H9 (cell line): ENCODE results near the gene GSTM3. TPM values are rescaled to one million over a fixed set of nuclear protein-coding genes. Genes with fewer than 3 reads are reported as not detected.

ENCODE experiments used
- DNase-seq: peaks from one replicate; pipeline ENCODE4 v3.0.0-alpha.2; 2017
- H2AFZ ChIP-seq: one replicate; pipeline ENCODE4 v1.6.1; 2013; ENCODE audit warnings: mild to moderate bottlenecking, low read length, control low read depth, moderate library complexity
- H2AK5ac ChIP-seq: 2 replicates; pipeline ENCODE4 v1.6.1; 2013; ENCODE audit warnings: low read length, control low read depth, mixed read lengths; ENCODE audit not compliant: insufficient read length
- H2BK120ac ChIP-seq: one replicate; pipeline ENCODE4 v1.6.1; 2013; ENCODE audit warnings: low read depth, mild to moderate bottlenecking, low read length, control low read depth, inconsistent platforms; ENCODE audit not compliant: poor library complexity, severe bottlenecking
- H2BK12ac ChIP-seq: 2 replicates; pipeline ENCODE4 v1.6.1; 2013; ENCODE audit warnings: low read length, control low read depth, mixed read lengths, low read depth; ENCODE audit not compliant: insufficient read length
- H2BK15ac ChIP-seq: 2 replicates; pipeline ENCODE4 v1.6.1; 2013; ENCODE audit warnings: low read depth, low read length, control low read depth
- H2BK20ac ChIP-seq: one replicate; pipeline ENCODE4 v1.6.1; 2013; ENCODE audit warnings: low read depth, mild to moderate bottlenecking, low read length, control low read depth, inconsistent platforms; ENCODE audit not compliant: poor library complexity, severe bottlenecking
- H2BK5ac ChIP-seq: 2 replicates; pipeline ENCODE4 v1.6.1; 2013; ENCODE audit warnings: low read length, control low read depth, mixed read lengths; ENCODE audit not compliant: insufficient read length
- H3K14ac ChIP-seq: 2 replicates; pipeline ENCODE4 v1.6.1; 2013; ENCODE audit warnings: low read length, control low read depth; ENCODE audit not compliant: insufficient read depth
- H3K18ac ChIP-seq: 2 replicates; pipeline ENCODE4 v1.6.1; 2013; ENCODE audit warnings: low read depth, mild to moderate bottlenecking, mixed read lengths, low read length, control low read depth; ENCODE audit not compliant: insufficient read length
- H3K23ac ChIP-seq: 2 replicates; pipeline ENCODE4 v1.6.1; 2013; ENCODE audit warnings: low read length, control low read depth, mixed read lengths, low read depth; ENCODE audit not compliant: insufficient read length
- H3K23me2 ChIP-seq: 2 replicates; pipeline ENCODE4 v1.6.1; 2013; ENCODE audit warnings: low read depth, mild to moderate bottlenecking, mixed read lengths, low read length, control low read depth; ENCODE audit not compliant: insufficient read length, poor library complexity, severe bottlenecking
- H3K27ac ChIP-seq: 2 replicates; pipeline ENCODE4 v1.5.1; 2013; ENCODE audit warnings: low read length, control low read depth, mixed read lengths, low read depth; ENCODE audit not compliant: insufficient read length
- H3K27me3 ChIP-seq: 2 replicates; pipeline ENCODE4 v1.6.1; 2013; ENCODE audit warnings: low read length, control low read depth, inconsistent platforms; ENCODE audit not compliant: insufficient read depth
- H3K4ac ChIP-seq: 2 replicates; pipeline ENCODE4 v1.6.1; 2013; ENCODE audit warnings: low read depth, mild to moderate bottlenecking, control low read depth, inconsistent platforms, low read length, moderate library complexity
- H3K4me1 ChIP-seq: 2 replicates; pipeline ENCODE4 v1.6.1; 2013; ENCODE audit warnings: low read length, control low read depth, inconsistent platforms; ENCODE audit not compliant: insufficient read depth
- H3K4me2 ChIP-seq: 2 replicates; pipeline ENCODE4 v1.6.1; 2013; ENCODE audit warnings: low read length, control low read depth, mixed read lengths; ENCODE audit not compliant: insufficient read length, insufficient read depth
- H3K56ac ChIP-seq: 2 replicates; pipeline ENCODE4 v1.6.1; 2013; ENCODE audit warnings: low read depth, mild to moderate bottlenecking, mixed read lengths, low read length, control low read depth; ENCODE audit not compliant: insufficient read length
- H3K79me1 ChIP-seq: 2 replicates; pipeline ENCODE4 v1.6.1; 2013; ENCODE audit warnings: low read depth, mild to moderate bottlenecking, moderate library complexity, low read length, control low read depth, inconsistent platforms; ENCODE audit not compliant: insufficient read depth, poor library complexity, severe bottlenecking
- H3K79me2 ChIP-seq: 2 replicates; pipeline ENCODE4 v1.6.1; 2013; ENCODE audit warnings: low read length, control low read depth, inconsistent platforms; ENCODE audit not compliant: insufficient read depth
- H3K9ac ChIP-seq: 2 replicates; pipeline ENCODE4 v1.6.1; 2013; ENCODE audit warnings: low read length, control low read depth, mixed read lengths; ENCODE audit not compliant: insufficient read length; ENCODE audit errors: extremely low read depth
- H3K9me3 ChIP-seq: one replicate; pipeline ENCODE4 v1.6.1; 2013; ENCODE audit warnings: low read depth, low read length, inconsistent platforms; ENCODE audit not compliant: control insufficient read depth
- H3T11ph ChIP-seq: one replicate; pipeline ENCODE4 v1.6.1; 2013; ENCODE audit warnings: mild to moderate bottlenecking, low read length, control low read depth, inconsistent platforms
- H4K20me1 ChIP-seq: one replicate; pipeline ENCODE4 v1.6.1; 2013; ENCODE audit not compliant: control insufficient read depth, insufficient read length, insufficient read depth
- H4K5ac ChIP-seq: 2 replicates; pipeline ENCODE4 v1.6.1; 2013; ENCODE audit warnings: low read depth, mild to moderate bottlenecking, mixed read lengths, low read length, control low read depth; ENCODE audit not compliant: insufficient read length
- H4K8ac ChIP-seq: replicated peaks from 2 replicates; pipeline ENCODE4 v1.6.1; 2013; ENCODE audit warnings: low read length, control low read depth, mixed read lengths, low read depth; ENCODE audit not compliant: insufficient read length
- H4K91ac ChIP-seq: 2 replicates; pipeline ENCODE4 v1.6.1; 2013; ENCODE audit warnings: low read depth, mild to moderate bottlenecking, moderate library complexity, mixed read lengths, low read length, control low read depth; ENCODE audit not compliant: insufficient read length
- H3K27ac Mint-ChIP-seq, 3 experiments: 2 replicates in 2 of 3; 3 replicates in 1 of 3; pipeline ENCODE4 v1.8.0; 2020 to 2021; ENCODE audit warnings: mixed read lengths in 3 of 3, mild to moderate bottlenecking in 1 of 3, moderate library complexity in 1 of 3
- H3K27me3 Mint-ChIP-seq: 2 replicates; pipeline ENCODE4 v1.8.0; 2021; ENCODE audit warnings: low read depth, mild to moderate bottlenecking, moderate library complexity, mixed read lengths
- H3K36me3 Mint-ChIP-seq, 3 experiments: 2 replicates in 2 of 3; 3 replicates in 1 of 3; pipeline ENCODE4 v1.8.0; 2020 to 2021; ENCODE audit warnings: low read depth in 3 of 3, mixed read lengths in 3 of 3; ENCODE audit not compliant: insufficient read depth in 1 of 3
- H3K4me1 Mint-ChIP-seq, 2 experiments: 2 replicates each; pipeline ENCODE4 v1.8.0; 2020; ENCODE audit warnings: mixed read lengths in 2 of 2
- H3K4me3 Mint-ChIP-seq, 2 experiments: 2 replicates in 1 of 2; 3 replicates in 1 of 2; pipeline ENCODE4 v1.8.0; 2020 to 2021; ENCODE audit warnings: mild to moderate bottlenecking in 2 of 2, mixed read lengths in 2 of 2, moderate library complexity in 1 of 2
- H3K9me3 Mint-ChIP-seq, 2 experiments: 2 replicates in 1 of 2; 3 replicates in 1 of 2; pipeline ENCODE4 v1.8.0; 2020; ENCODE audit warnings: mild to moderate bottlenecking in 2 of 2, mixed read lengths in 2 of 2, moderate library complexity in 1 of 2
- CTCF ChIP-seq: fragments of 200-600 bp; sonication (generic); conservative IDR thresholded peaks from 3 replicates; pipeline ENCODE4 v1.8.0; 2021; ENCODE audit warnings: antibody characterized with exemption, mild to moderate bottlenecking
- WGBS: extraction: QIAGEN DNeasy Blood & Tissue Kit; methylation state at CpG from one replicate; pipeline ENCODE4 v1.1.7; 2013; ENCODE audit warnings: missing lambda C conversion rate, low lambda C conversion rate, mixed read lengths; ENCODE audit not compliant: insufficient read length; ENCODE audit errors: extremely low coverage; 5-methylcytosine and 5-hydroxymethylcytosine counted together
- total RNA-seq: library from RNA; stranded (reverse); gene quantifications from 2 replicates; pipeline ENCODE4 v1.2.1, GENCODE V29; 2021

GSTM3 gene
- total RNA-seq, 1 experiment from 2014 or later, result 3.5 TPM

GRCh38 chr1:109751531-109752260, 10.9 kb upstream of the GSTM3 start:
- Histone ChIP-seq H3K9me3 (no peaks in the 10 kb centered on the region), H2BK12ac (no peak overlapping the region), H2BK120ac (no peak overlapping the region), H2BK15ac (no peak overlapping the region), H4K20me1 (no peaks in the 10 kb centered on the region), H2BK5ac (no peak overlapping the region), H3K56ac (no peak overlapping the region), H4K8ac (no peak overlapping the region), H2AFZ (no peak overlapping the region), H3K23ac (no peak overlapping the region), H3K18ac (no peak overlapping the region), H3K9ac (no peak overlapping the region), H3K23me2 (no peaks in the 10 kb centered on the region), H2BK20ac (no peak overlapping the region), H3K27me3 (no peaks in the 10 kb centered on the region), H3K4ac (no peak overlapping the region), H3K27ac (no peak overlapping the region), H3K4me1 (no peaks in the 10 kb centered on the region), H3K79me1 (no peaks in the 10 kb centered on the region), H3K14ac (no peak overlapping the region), H3K79me2 (no peaks in the 10 kb centered on the region), H4K91ac (no peak overlapping the region), H3T11ph (no peak overlapping the region), H3K4me2 (no peak overlapping the region), H2AK5ac (no peak overlapping the region), H4K5ac (no peak overlapping the region)
- Mint-ChIP-seq H3K9me3 (peaks cover 18 to 24% of the 10 kb centered on the region in 2 experiments), H3K27ac (no peak overlapping the region; a peak in 1 of 7 replicates), H3K4me3 (no peak overlapping the region), H3K36me3 (peaks cover 3 to 6% (median 4%) of the 10 kb centered on the region in 3 experiments; a peak in 5 of 7 replicates), H3K4me1 (no peaks in the 10 kb centered on the region), H3K27me3 (peaks cover 37% of the 10 kb centered on the region)
- no CpG with 5 or more reads among the region's 12 CpGs for WGBS
- TF ChIP-seq CTCF, result no peak
- DNase-seq, result no peak
